Hepatocyte (in vitro differentiated cells): ENCODE data around the gene OPRL1.

Experiments
- EZH2 ChIP-seq: fragments of 200-600 bp; sonication (generic); IDR thresholded peaks from 2 replicates; pipeline ENCODE4 v1.6.1; 2016; ENCODE audit warnings: antibody characterized with exemption, mild to moderate bottlenecking, borderline replicate concordance
- EZH2phosphoT487 ChIP-seq: fragments of 200-600 bp; sonication (generic); IDR thresholded peaks from one replicate; pipeline ENCODE4 v1.6.1; 2018; ENCODE audit warnings: antibody characterized with exemption, mild to moderate bottlenecking, low read depth, moderate library complexity; ENCODE audit not compliant: unreplicated experiment, severe bottlenecking
- TF ChIP-seq, protein P1 (sequence below): fragments of 200-600 bp; sonication (generic); IDR thresholded peaks from 2 replicates; pipeline ENCODE4 v1.5.1; 2016; ENCODE audit warnings: antibody characterized with exemption, mild to moderate bottlenecking; ENCODE audit not compliant: poor library complexity

DNA sequence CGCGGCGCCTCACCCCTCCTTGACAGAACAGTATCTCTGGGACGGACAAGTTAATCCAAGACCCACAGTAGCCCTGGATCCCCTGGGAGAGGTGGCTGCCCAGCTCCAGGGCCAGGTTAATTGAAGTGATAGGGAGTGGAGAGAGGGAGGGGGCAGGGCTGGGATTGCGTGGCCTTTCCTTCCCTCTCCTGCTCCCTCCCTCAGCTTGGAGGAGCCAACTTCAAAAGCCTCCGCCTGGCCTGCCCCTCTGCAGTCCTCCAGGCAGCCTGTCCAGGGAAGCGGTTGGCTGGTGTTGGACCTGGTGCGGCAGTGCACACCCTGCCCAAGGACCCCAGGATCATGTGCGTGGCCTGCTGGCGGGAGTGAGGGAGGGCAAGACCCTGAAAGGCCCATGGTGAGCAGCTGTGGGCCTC, 43.9 kb upstream of the OPRL1 start, which contains the start of gene C20orf204:
- TF ChIP-seq, protein P1, sequence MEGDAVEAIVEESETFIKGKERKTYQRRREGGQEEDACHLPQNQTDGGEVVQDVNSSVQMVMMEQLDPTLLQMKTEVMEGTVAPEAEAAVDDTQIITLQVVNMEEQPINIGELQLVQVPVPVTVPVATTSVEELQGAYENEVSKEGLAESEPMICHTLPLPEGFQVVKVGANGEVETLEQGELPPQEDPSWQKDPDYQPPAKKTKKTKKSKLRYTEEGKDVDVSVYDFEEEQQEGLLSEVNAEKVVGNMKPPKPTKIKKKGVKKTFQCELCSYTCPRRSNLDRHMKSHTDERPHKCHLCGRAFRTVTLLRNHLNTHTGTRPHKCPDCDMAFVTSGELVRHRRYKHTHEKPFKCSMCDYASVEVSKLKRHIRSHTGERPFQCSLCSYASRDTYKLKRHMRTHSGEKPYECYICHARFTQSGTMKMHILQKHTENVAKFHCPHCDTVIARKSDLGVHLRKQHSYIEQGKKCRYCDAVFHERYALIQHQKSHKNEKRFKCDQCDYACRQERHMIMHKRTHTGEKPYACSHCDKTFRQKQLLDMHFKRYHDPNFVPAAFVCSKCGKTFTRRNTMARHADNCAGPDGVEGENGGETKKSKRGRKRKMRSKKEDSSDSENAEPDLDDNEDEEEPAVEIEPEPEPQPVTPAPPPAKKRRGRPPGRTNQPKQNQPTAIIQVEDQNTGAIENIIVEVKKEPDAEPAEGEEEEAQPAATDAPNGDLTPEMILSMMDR: no peak
- TF ChIP-seq EZH2 (no peak), EZH2phosphoT487 (no peak)
